ENCODE measurements around the gene CLSTN1. TPM values are rescaled to one million over a fixed set of nuclear protein-coding genes. Genes with fewer than 3 reads are reported as not detected.

CLSTN1 gene
- total and polyA plus RNA-seq, 10 of the 15 experiments (the other 5 are each of a cell fraction or from before 2014, with no cell fraction given), result 2.7 to 64.4 (median 23.2) TPM

DNA sequence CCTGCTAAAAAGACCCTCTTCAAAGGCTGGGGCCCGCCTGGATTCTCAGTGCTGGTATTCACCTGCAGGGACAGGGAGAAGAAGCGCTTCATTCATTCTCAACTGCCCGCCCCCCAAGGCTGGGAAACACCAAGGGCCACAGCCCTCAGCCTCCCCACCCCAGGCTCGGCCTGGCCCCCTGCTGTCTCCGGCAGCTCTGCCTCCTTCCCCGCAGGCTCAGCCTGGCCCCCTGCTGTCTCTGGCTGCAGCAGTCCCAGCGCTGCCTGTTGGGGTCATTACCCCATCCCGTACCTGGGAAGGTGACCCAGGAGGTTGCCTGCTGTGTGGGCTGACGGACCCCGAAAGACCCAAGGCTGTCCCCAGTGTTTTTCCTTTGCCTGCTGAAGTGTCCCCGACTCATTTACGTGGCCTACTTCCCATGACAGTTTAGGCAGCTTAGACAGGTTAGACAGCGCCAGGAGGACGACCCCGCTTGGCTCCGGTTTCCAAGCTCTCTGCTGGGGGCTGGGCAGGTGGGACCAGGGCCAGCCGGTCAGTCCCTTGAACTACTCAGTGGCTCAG lies 22.9 kb upstream of the CLSTN1 start:
- WGBS (ENCODE audit: insufficient coverage, insufficient replicate concordance, low lambda C conversion rate, missing lambda C conversion rate), result 62% methylated on average over 17 of the region's 17 CpGs
- intact Hi-C loops (cut with micrococcal nuclease; ENCODE audit: unreplicated experiment), result no loop called here
- SMC1A ChIA-PET (ENCODE audit: uncharacterized antibody, unreplicated experiment), result no interaction called here
- H3K27me3 ChIP-seq (replicated peaks in 1 of 2; ENCODE audit: control insufficient read depth in 2 of 2, insufficient read depth in 2 of 2, low read length in 1 of 2), result no peaks in the 10 kb centered on the region
- H3K9me3 ChIP-seq (replicated peaks; ENCODE audit: control insufficient read depth, insufficient read depth, low read length), result no peaks in the 10 kb centered on the region; the same call in 2 of the 3 replicates
- TF ChIP-seq RBBP5 (conservative IDR thresholded peaks at IDR 0.05) (no peak), TARDBP (IDR thresholded peaks at IDR 0.05; ENCODE audit: borderline replicate concordance) (no peak), MYB (IDR thresholded peaks at IDR 0.05; ENCODE audit: borderline replicate concordance, low read depth, low read length) (no peak), KDM1A (IDR thresholded peaks at IDR 0.05; ENCODE audit: borderline replicate concordance) (no peak), SUPT20H (IDR thresholded peaks at IDR 0.05; ENCODE audit: borderline replicate concordance, control insufficient read depth, low read depth, low read length) (no peak), RCOR1 (conservative IDR thresholded peaks at IDR 0.05; ENCODE audit: low read depth, low read length) (no peak), WRNIP1 (IDR thresholded peaks at IDR 0.05; ENCODE audit: borderline replicate concordance, low read depth, low read length) (no peak), RB1 (IDR thresholded peaks at IDR 0.05; ENCODE audit: borderline replicate concordance) (no peak), ZNF24 (IDR thresholded peaks at IDR 0.05) (no peak), IKZF1 (conservative IDR thresholded peaks at IDR 0.05) (no peak), NFXL1 (IDR thresholded peaks at IDR 0.05; ENCODE audit: borderline replicate concordance) (no peak), PAX5 (IDR thresholded peaks at IDR 0.05; ENCODE audit: borderline replicate concordance, low read depth, low read length) (no peak), CHD4 (IDR thresholded peaks at IDR 0.05) (no peak)
- TF ChIP-seq, protein P1, sequence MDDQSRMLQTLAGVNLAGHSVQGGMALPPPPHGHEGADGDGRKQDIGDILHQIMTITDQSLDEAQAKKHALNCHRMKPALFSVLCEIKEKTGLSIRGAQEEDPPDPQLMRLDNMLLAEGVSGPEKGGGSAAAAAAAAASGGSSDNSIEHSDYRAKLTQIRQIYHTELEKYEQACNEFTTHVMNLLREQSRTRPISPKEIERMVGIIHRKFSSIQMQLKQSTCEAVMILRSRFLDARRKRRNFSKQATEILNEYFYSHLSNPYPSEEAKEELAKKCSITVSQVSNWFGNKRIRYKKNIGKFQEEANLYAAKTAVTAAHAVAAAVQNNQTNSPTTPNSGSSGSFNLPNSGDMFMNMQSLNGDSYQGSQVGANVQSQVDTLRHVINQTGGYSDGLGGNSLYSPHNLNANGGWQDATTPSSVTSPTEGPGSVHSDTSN (IDR thresholded peaks at IDR 0.05; ENCODE audit: insufficient replicate concordance, low read depth, low read length), result no peak
- TF ChIP-seq, protein P2, sequence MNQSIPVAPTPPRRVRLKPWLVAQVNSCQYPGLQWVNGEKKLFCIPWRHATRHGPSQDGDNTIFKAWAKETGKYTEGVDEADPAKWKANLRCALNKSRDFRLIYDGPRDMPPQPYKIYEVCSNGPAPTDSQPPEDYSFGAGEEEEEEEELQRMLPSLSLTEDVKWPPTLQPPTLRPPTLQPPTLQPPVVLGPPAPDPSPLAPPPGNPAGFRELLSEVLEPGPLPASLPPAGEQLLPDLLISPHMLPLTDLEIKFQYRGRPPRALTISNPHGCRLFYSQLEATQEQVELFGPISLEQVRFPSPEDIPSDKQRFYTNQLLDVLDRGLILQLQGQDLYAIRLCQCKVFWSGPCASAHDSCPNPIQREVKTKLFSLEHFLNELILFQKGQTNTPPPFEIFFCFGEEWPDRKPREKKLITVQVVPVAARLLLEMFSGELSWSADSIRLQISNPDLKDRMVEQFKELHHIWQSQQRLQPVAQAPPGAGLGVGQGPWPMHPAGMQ (IDR thresholded peaks at IDR 0.05; ENCODE audit: borderline replicate concordance), result no peak
- H3K4me3 ChIP-seq, result no peak overlapping the region
- BruUV-seq (replicated peaks), result no TSS peak
- H3K4me2 ChIP-seq (ENCODE audit: control insufficient read depth, insufficient read depth), result no peak overlapping the region
- in situ Hi-C loops (cut with MboI), result no loop called here
- H3K4me1 ChIP-seq (ENCODE audit: control insufficient read depth, insufficient read depth, low read length), result peaks cover 8% of the 10 kb centered on the region
- POLR2A ChIA-PET, result no interaction called here
- H2AFZ ChIP-seq (ENCODE audit: control insufficient read depth, low read depth, low read length), result no peak overlapping the region
- H3K79me2 ChIP-seq (ENCODE audit: control insufficient read depth, insufficient read depth, low read length), result no peaks in the 10 kb centered on the region
- ATAC-seq (no peak), DNase-seq (ENCODE audit: low read depth, low spot score) (no peak), FAIRE-seq (no peak)
- CTCF ChIA-PET, result interaction anchor here (1.0 to 1.7 kb wide), 3 partner anchors 19 to 62 kb away, joined by 3 to 5 read pairs (median 4); no protein-coding TSS in a partner anchor
- no peak overlapping the region for H3K9ac ChIP-seq (ENCODE audit: control insufficient read depth, insufficient read depth, low read length)
- H3K27ac ChIP-seq (ENCODE audit: control insufficient read depth, insufficient read depth), result no peak overlapping the region
- RAD21 ChIA-PET (ENCODE audit: unreplicated experiment), result interaction anchor here (1.4 kb wide), 1 partner anchor 62 kb away, joined by 5 read pairs; no protein-coding TSS in a partner anchor
- H3K36me3 ChIP-seq (ENCODE audit: control insufficient read depth in 2 of 2, insufficient read depth in 2 of 2, low read length in 1 of 2), result no peaks in the 10 kb centered on the region
- H4K20me1 ChIP-seq (ENCODE audit: control insufficient read depth, insufficient read depth), result no peaks in the 10 kb centered on the region
